ENCODE data around the gene HERPUD2.

HERPUD2 gene

DNA sequence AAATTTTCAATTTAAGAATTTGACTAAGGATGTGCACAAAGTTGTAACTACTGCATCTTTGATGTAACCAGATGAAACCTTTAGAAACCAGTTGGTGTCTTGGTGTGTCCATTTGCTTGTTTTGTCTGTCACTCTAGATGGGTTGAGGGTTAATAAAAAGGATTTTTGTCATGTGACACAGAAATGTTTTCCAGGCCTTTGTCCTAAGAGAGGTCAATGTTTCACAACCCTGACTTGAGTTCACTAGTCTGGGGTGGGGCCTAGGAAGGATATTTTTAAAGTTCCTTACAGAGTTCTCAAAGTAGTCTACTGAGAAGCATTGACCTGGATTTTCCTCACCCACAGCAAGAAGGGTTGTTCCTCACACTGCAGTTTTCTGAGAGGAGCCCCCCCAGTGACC is 90.3 kb downstream of the HERPUD2 start:
- Histone ChIP-seq H3K4me3 (ENCODE audit: low read length) (no peak overlapping the region), H3K36me3 (ENCODE audit: control insufficient read depth, low read length) (no peaks in the 10 kb centered on the region), H3K27ac (ENCODE audit: low read depth, low read length) (no peak overlapping the region), H3F3A (ENCODE audit: control insufficient read depth, insufficient read depth) (no peaks in the 10 kb centered on the region), H3K4me1 (ENCODE audit: control insufficient read depth, low read length) (no peaks in the 10 kb centered on the region), H3K4me2 (ENCODE audit: low read length) (no peak overlapping the region), H3K27me3 (ENCODE audit: control insufficient read depth, low read length) (no peaks in the 10 kb centered on the region; the same call in 1 of the 2 replicates), H4K20me1 (ENCODE audit: control insufficient read depth, insufficient read depth, low read depth, low read length) (no peaks in the 10 kb centered on the region), H3K9me2 (replicated peaks; ENCODE audit: control insufficient read depth, low read length) (no peaks in the 10 kb centered on the region), H3K9me3 (ENCODE audit: control insufficient read depth, insufficient read depth, low read length) (no peaks in the 10 kb centered on the region), H3K79me2 (ENCODE audit: control insufficient read depth, low read length) (no peaks in the 10 kb centered on the region)
- TF ChIP-seq EZH2phosphoT487 (IDR thresholded peaks at IDR 0.05; ENCODE audit: borderline replicate concordance, low read length), result no peak
- TF ChIP-seq, protein P1, sequence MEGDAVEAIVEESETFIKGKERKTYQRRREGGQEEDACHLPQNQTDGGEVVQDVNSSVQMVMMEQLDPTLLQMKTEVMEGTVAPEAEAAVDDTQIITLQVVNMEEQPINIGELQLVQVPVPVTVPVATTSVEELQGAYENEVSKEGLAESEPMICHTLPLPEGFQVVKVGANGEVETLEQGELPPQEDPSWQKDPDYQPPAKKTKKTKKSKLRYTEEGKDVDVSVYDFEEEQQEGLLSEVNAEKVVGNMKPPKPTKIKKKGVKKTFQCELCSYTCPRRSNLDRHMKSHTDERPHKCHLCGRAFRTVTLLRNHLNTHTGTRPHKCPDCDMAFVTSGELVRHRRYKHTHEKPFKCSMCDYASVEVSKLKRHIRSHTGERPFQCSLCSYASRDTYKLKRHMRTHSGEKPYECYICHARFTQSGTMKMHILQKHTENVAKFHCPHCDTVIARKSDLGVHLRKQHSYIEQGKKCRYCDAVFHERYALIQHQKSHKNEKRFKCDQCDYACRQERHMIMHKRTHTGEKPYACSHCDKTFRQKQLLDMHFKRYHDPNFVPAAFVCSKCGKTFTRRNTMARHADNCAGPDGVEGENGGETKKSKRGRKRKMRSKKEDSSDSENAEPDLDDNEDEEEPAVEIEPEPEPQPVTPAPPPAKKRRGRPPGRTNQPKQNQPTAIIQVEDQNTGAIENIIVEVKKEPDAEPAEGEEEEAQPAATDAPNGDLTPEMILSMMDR (IDR thresholded peaks at IDR 0.05; ENCODE audit: low read depth, low read length, poor library complexity, severe bottlenecking), result no peak

DNA sequence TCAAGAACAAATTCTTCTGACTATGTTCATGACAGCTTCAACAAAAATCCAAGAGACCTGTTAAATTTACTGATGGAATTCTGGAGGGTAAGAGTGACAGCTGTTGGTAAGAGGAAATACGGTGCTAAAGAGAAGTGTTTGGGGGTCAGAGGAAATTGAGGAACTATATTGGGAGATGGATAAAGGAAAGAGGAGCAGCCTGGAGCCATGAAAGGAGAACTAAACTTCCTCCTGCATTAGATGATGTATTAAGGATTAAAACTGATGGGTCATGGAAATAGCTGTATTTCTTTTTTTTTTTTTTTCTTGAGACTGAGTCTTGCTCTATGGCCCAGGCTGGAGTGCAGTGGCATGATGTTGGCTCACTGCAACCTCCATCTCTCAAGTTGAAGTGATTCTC is 95.3 kb downstream of the HERPUD2 start:
- Histone ChIP-seq H3K9me3 (ENCODE audit: control insufficient read depth, insufficient read depth, low read length) (no peaks in the 10 kb centered on the region), H3K27me3 (ENCODE audit: control insufficient read depth, low read length) (no peaks in the 10 kb centered on the region; the same call in 1 of the 2 replicates), H3K4me1 (ENCODE audit: control insufficient read depth, low read length) (no peaks in the 10 kb centered on the region), H3K4me2 (ENCODE audit: low read length) (no peak overlapping the region), H3K9me2 (replicated peaks; ENCODE audit: control insufficient read depth, low read length) (no peaks in the 10 kb centered on the region), H3K27ac (ENCODE audit: low read depth, low read length) (no peak overlapping the region), H3K79me2 (ENCODE audit: control insufficient read depth, low read length) (no peaks in the 10 kb centered on the region), H4K20me1 (ENCODE audit: control insufficient read depth, insufficient read depth, low read depth, low read length) (no peaks in the 10 kb centered on the region), H3F3A (ENCODE audit: control insufficient read depth, insufficient read depth) (no peaks in the 10 kb centered on the region), H3K36me3 (ENCODE audit: control insufficient read depth, low read length) (no peaks in the 10 kb centered on the region), H3K4me3 (ENCODE audit: low read length) (no peak overlapping the region)
- TF ChIP-seq, protein P1 (IDR thresholded peaks at IDR 0.05; ENCODE audit: low read depth, low read length, poor library complexity, severe bottlenecking), result no peak
- no peak for TF ChIP-seq EZH2phosphoT487 (IDR thresholded peaks at IDR 0.05; ENCODE audit: borderline replicate concordance, low read length)

DNA sequence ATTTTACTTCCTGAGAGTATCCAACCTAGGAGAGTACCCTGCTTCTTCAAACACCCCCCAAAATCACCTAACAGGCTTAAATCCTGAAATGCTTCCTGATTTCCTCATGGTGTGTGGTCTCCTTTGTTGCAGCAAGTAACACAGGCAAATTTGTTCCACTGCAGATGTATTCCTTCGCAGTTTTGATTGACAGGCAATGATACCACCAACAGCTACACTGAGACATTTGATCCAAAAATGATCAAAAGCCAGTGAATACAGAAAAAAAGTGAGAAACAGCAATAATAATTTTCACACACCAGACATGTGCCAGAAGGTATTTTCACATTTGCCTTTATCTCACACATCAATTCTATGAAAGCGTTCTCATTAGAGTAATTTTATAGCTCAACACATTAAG is 95.9 kb downstream of the HERPUD2 start:
- Histone ChIP-seq H3K9me3 (ENCODE audit: control insufficient read depth, insufficient read depth, low read length) (no peaks in the 10 kb centered on the region), H3F3A (ENCODE audit: control insufficient read depth, insufficient read depth) (no peaks in the 10 kb centered on the region), H3K36me3 (ENCODE audit: control insufficient read depth, low read length) (no peaks in the 10 kb centered on the region), H3K9me2 (replicated peaks; ENCODE audit: control insufficient read depth, low read length) (no peaks in the 10 kb centered on the region), H3K4me1 (ENCODE audit: control insufficient read depth, low read length) (no peaks in the 10 kb centered on the region), H3K4me3 (ENCODE audit: low read length) (no peak overlapping the region), H3K27ac (ENCODE audit: low read depth, low read length) (no peak overlapping the region), H4K20me1 (ENCODE audit: control insufficient read depth, insufficient read depth, low read depth, low read length) (no peaks in the 10 kb centered on the region), H3K4me2 (ENCODE audit: low read length) (no peak overlapping the region), H3K79me2 (ENCODE audit: control insufficient read depth, low read length) (no peaks in the 10 kb centered on the region), H3K27me3 (ENCODE audit: control insufficient read depth, low read length) (no peaks in the 10 kb centered on the region; the same call in 1 of the 2 replicates)
- TF ChIP-seq, protein P1 (IDR thresholded peaks at IDR 0.05; ENCODE audit: low read depth, low read length, poor library complexity, severe bottlenecking), result no peak
- TF ChIP-seq EZH2phosphoT487 (IDR thresholded peaks at IDR 0.05; ENCODE audit: borderline replicate concordance, low read length), result no peak
